C1 segment of cervical spinal cord (tissue), 14 donors: ENCODE measurements around the gene ARAP3.
A peak's percentile ranks its signal among the peaks of the same experiment; 100 is the strongest.

Source experiments
- DNase-seq, 14 donors: peaks; one replicate each; lab custom pipeline; 2025; lab: John Stamatoyannopoulos, UW

The ARAP3 gene

DNA sequence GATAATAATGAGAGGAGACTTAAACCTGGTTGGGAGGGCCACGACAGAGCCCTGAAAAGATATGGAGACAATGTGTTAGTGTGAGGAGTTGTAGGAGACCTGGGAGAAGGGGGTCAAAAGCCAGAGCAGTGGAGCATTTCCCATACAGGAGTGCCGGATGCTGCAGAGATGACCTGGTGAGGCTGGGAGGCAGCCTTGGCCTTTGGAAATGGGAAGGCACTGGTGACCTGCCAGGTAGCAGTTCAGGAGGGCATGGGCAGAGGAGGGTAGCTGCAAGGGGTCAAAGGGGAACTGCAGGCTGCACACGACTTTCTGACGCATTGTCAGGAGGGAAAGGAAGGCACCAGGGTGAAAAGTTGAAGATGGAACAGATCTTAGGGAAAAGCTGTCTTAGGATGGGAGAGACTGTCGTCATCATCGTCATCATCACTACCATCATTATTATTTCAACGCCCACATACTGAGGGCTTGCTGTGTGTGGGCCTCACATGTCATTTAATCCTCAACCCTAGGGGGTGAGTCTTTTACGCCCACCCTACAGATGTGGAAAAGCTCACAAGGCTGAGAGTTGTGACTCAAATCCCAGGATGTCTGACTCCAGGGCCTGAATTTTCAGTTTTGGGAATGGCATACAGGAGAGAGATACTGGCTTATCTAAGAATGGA lies 13.3 kb downstream of the ARAP3 start:
- DNase-seq: no peak

DNA sequence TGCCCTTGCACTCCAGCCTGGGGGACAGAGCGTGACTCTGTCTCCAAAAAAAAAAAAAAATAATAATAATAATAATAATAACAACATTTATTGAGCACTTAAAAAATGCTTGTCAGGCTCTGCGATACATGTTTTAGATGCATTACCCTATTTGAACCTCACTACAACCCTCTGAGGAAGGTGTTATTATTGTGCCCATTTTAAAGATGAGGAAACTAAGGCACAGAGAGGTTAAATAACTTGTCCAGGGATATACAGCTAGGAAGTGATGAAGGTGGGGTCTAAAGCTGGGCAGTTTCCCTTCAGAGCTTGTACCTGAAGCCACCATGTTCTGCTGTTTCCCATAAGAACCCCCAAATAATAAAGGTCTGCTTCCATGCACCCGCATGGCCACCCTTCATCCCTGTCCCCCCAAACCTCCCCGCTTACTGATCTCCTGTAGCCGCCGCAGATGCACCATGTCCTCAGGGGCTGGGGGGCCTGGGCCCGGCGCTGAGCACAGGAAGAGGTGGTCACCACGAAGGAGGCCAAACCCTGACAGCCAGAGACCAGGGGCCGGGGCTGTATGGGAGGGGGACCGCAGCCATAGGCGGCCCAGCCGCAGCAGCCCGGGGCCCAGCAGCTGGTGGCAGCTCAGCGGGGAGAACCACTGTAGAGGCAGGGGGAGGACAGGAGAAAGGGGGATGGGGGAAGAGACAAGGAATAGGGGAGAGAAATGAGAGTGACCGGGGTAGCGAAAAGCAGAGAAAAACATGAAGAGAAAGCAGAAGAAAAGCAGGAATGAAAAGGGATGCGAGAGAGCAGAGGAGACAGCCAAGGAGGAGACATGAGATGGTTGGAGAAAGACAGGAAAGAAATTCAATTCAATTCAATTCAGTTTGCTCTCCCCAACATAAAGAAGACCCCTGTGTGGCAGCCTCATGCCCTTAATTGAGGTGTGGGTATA lies 15.8 kb downstream of the ARAP3 start:
- DNase-seq: no peak

DNA sequence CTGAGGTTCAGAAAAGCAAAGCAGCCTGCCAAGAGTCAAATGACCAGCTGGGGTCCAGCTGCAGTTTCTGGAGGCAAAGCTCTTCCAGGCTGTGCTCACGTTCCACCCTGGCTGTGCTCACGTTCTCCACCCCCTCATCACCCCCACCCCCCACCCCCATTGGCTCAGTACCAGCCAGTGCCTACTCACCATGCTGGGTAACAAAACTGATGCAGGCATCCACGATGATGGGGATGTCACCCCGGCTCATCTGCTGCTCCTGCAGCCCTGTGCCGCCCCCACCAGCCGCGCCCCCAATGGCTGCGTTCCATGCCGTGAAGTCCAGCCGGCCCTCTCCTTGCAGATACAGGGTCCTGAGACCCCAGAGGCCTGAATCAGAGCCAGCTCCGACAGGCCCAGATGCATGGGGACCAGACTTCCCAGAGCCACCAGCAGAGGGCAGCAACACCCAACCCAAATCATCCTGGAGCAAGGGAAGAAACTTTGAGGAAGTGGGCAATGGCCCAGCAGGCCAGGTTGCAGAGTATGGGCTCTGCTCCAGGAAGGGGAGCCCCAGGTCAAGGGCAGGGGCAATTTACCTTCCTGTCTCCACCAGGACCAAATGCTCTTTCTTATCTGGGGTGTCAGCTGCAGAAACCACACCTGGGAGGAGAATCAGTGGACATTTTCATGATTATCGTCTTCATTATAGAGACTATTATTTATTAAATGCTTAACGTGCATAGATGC lies 17.1 kb downstream of the ARAP3 start:
- peak in 12 of 14 donors; percentile 6 to 75 (median 46) for DNase-seq

DNA sequence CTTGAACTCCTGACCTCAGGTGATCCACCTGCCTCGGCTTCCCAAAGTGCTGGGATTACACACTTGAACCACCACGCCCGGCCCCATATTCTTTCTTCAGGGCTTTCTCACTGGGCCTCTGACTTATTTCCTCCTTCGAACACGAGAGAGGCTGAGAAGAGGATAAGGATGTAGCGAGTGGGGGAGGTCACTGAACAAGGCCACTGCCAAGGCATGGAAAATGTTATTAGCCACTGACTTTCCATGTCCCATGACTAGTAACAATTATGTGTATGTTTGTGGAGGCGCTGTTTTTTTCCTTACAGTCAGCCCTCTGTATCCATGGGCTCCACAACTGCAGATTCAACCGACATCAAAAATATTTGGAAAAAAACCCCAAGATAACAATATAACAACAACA lies 18.5 kb downstream of the ARAP3 start:
- DNase-seq: no peak

DNA sequence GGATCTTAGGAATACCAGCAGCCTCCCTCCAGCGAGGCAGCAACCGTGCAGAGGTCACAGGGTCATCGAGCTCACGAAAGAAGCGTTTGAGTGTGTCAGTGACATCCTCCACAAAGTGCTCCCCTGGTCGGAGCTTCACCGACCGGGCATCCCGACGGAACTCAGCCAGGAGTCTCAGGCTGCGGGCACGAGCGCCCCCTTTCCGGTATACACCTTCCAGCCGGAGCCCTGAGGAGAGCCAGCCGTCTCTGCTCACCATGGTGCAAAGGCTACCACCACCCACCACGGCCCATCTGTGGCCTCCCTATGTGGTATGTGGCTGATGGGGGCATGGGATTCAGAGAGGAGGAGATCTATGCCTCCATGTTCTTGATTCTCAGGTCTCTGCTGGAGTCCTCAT lies 20.0 kb downstream of the ARAP3 start:
- no peak for DNase-seq

DNA sequence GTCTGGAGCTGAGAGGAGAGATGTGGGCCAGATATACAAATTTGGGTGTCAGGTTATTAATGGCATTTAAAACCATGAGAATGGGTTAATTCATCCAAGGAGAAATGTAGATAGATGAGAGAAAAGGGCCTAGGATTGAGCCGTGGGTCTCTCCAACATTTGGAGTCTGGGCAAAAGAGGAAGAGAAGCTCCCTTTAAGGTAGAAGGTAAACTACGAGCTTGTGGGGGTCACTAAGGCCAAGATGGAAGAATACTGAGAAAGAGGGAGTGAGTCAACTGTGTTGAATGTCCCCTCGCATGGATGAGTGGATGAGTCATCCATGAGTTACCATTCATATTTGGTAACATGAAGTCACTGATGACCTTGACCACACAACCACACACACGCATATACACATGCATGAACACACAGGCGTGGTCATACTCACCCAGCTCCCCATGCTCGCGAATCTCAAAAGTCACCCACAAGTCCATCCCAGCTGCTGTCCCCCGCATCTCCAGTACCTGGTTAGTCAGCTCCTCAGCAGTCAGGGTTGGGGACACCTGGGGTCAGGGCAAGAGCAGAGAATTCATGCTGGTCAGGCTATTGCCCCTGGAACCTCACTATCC lies 24.0 kb downstream of the ARAP3 start:
- DNase-seq: no peak

DNA sequence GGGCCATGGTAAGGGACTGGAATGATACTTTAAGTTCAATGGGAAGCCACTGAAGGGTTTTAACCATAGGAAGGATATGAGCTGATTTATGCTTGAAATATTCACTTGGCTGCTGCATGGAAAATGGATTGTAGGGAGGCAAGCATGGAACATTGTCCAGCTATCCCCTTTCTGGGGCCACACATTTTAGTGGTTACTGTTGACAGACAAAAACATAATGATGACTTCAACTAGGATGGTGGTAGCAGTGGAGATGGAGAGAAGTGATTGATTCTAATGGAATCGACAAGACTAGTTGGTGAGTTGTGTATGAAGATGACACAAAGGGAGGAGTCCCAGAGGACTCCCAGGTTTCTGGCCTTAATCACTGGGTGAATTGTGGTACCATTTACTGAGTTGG lies 24.6 kb downstream of the ARAP3 start:
- DNase-seq: no peak

DNA sequence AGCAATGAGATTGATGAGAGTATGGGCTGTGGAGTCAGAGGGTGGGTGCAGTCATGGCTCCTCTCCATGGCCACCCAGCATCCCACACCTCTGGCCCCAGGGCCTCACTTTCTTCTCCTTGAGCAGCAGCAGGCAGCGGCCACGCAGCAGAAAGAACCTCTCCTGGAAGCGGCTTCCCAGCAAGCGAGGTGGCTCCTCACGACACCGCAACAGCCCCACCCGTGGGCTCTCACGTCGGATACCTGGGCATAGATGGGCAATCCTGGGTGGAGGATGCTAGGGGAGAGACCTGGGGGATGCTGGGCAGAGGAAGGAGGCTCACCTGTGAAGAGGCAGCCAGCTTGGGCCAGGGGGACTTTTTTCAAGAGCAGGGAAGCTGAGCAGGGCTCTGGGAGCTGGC lies 25.6 kb downstream of the ARAP3 start:
- DNase-seq: no peak

DNA sequence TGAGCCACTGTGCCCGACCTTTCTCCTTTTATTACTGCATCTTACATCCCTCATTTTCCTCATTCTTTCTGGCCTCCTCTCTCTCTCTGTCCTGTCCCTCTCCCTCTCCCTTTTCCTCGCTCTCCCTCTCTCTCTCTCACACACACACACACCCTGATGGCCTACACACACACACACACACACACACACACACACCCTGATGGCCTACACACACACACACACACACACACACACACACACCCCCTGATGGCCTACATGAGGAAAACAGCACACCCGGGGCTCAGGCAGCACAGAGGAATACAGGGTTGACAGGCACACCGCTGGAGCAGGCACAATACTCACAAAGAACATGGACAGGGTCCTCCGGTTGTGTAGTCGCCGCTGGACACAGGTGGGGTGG lies 27.0 kb downstream of the ARAP3 start:
- no peak for DNase-seq

DNA sequence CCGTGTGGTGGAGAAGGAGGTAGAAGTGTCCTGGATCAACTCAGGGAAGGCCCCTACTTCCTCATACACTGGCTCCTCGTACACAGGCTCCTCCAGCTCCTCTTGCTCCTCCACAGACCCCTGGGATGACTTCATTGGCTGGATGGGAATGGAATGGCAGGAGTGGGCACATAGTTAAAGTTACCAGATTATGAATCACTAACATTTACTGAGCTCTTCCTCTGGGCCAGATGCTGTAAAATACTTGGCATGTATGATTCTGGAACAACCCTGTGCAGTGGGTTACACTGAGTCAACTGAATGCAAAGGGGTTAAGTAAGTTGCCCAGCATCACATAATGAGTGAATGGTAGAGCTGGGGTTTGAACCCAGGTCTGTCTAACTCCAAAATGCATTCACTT lies 27.7 kb downstream of the ARAP3 start:
- DNase-seq: no peak

DNA sequence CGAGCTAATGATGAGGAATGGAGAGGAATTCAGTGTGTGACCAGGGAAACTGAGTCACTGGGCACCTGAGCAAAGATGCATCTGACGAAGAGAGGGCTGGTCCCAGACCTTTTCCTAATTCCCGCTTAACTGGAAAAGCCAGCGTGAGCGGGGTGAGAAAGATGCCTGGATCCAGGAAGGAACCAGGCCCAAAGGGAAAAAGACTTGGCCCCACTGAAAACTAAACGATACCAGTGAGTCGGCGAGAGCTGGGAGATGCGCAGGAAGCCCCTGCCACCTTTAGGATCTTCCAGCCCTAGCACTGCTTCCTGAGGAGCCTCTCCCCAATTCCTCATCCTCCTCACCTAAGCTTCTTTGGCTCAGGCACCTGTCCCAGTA lies 30.3 kb downstream of the ARAP3 start:
- DNase-seq: no peak

DNA sequence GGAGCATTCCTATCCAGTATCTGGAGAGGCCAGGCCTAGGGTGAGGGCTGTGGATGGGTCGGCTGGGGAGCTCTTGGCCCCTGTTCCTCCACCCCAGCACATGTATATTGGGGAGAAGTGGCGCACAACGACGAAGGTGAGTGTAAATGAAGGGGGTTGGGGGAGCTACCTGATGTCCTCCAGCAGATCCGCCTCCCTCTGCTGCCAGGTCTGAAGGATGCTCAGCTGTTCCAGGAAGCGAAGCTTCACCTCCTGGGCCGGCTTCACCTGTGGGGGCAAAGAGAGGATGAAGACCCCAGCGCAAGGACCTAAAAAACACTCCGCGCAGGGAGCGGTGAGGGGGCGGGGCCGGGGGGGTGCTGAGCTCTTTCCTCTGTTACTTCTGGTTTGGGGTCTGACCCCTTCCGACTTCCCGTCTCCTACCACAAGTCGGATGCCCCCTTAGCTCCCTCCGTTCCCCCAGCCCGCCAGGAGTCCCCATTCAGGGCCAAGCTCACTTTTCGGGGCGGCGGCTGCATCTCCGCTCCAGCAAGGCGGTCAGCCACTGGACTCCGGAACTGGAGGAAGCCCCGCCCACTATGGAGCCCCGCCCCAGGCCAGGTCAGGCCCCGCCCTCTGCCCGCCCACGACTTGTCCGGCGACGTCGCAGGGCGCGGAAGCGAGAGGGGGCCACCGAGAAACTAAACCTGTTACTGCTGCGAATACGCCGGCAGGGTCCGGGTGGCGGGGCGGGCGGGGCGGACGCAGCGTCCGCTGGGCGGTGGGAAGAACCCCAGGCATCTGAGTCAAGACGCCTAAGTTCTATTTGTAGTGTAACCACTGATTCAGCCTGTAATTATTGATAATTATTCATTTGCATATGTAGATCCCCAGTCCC lies 30.9 kb downstream of the ARAP3 start, which contains the start of gene FCHSD1:
TSS of gene FCHSD1 (minus strand) at position 568 of the 877 bp plus-strand sequence. CDS start at position 518, 50 bp downstream.
- peak in 13 of 14 donors; percentile 6 to 86 (median 72) for DNase-seq

DNA sequence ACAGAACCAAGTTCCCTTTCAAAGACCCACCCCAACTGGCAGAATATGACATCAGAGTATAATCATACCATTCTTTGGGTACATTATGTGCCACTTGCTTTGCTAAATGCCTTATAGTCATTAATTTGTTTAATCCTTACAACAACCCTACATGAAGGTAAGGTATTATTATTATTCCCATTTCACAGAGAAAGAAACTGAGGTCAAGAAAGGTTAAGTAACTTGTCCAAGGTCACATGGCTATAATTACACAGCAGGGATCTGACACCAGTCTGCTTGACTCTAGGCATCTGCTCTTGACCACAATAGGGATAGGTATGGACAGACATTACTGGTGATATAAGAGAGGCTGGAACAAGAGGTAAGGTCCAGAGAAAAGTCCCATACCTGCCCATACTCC lies 32.1 kb downstream of the ARAP3 start:
- DNase-seq: no peak

DNA sequence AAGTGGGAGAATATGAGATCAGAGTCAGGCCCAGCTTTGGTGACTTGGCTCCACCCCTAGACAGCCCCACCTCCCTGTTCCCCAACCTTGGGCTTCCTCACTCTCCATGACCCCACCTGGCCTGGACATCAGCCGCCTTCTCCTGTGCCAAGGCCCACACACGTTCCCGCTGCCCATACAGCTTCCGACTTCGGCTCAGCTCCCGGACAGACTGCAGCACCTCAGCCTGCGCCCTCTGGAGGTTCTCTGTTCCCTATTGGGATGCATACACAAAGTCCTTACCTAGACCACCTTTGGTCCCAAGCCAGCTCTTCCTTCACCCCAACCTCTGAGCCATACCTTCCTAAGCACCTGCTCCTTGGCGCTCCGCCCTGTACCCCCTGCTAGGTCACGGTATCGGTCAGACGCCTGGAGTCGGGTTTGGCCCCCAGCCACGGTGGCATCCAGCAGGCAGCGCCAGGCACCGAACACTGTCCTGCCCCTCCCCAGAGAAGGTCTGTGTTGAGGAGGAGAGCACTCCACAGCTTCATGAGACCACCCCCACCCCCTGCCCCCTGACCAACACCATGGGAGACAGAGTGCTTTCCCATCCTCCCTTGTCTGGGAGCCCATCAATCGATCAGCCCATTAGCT lies 32.9 kb downstream of the ARAP3 start:
- DNase-seq: no peak

DNA sequence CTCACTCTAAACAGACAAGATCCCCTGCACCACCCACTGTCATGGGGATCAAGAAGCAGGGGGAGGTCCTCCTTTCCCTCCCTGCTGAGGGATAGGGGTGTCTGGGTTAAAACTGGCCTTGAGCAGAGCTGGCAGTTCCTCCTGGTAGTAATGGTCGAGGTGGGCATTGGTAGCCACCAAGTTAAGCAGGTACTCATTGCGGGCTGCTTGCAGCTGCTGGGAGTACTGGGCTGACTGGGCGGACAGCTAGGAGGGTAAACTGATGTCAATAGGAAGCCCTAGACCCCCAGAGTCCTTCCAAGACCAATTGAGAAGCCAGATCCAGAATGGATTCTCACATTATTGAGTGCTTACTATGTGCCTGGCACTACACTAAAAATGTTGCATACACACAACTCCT lies 34.2 kb downstream of the ARAP3 start:
- DNase-seq: no peak

DNA sequence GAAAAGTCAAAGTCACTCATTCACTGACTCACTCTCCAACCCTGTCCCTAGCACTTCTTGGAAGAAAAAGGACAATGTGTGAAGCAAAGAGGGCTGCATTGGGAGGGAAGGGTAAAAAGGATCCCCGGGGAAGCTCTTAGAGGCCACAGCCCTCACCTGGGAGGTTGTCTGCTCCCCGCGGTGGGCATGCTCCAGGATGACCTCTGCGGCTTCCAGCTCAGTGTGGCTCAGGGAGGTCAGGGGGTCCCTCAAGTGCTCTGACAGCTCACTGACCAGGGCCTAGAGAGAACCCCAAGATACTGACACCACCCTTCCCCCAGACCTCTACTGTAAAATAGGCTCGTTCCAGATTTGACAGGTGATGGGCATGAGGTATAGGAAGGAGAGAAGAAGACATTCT lies 34.8 kb downstream of the ARAP3 start:
- no peak for DNase-seq

DNA sequence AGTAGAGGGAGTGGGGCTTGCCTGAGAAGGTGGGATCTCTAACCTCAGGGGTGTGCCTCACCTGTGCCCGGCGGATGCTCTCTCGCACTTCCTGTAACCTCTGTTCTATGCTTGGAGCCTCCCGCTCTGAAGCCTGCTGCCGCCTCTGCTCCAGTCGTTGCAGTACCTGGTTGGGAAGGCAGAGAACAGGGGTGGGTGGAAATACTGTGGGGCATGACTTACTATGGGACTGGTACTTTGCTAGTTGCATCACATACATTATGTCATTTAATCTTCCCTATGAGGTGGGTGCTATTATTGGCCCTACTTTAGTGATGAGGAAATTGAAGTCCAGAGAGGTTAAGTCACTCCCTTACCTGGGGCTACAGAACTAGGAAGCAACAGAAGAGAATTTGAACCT lies 36.0 kb downstream of the ARAP3 start:
- no peak for DNase-seq

DNA sequence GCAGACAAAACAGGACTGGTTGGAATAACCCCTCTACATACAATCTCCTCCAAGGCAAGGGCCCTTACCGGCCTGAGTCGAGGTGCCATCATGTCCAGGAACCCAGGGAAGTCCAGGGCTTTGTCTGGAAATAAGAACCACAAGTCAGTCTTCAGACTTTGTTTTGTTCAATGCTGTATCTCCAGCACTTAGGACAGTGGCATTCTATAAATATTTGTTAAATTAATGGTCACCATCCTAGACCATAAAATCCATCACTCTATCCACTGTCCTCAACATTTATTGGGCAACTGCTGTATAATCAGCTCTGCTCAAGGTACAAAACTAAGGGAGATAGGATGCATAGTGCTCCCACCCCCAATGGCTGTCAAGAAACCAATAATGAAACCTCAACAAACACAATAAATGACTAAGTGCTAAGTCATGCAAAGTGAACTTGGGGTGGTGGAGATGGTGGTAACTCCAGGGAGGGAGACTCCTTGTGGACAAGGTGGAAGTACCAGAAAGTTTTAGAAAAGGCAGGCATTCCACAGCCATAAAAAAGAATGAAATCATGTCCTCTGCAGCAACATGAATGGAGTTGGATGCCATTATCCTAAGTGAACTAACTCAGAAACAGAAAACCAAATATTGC lies 40.3 kb downstream of the ARAP3 start:
- DNase-seq: no peak

DNA sequence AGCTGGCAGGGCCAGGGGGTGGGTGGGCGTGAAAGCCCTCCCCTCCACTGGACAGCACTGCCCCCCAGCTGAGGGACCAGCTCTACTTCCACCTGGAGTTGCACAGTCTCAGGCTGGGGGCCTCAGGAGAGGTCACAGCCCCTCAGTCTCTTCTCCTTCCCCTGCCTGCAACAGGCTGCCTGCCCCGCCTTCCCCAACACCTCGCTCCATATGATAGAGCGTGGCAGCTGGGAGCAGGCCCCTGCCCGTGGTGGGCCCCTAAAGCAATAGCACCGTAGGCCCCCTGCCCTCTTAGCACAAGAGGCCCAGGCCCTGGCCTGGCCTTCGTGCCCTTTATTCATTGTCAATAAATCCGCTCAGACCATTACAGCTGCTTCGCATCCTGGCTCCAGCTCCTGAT lies 41.3 kb downstream of the ARAP3 start:
- no peak for DNase-seq

DNA sequence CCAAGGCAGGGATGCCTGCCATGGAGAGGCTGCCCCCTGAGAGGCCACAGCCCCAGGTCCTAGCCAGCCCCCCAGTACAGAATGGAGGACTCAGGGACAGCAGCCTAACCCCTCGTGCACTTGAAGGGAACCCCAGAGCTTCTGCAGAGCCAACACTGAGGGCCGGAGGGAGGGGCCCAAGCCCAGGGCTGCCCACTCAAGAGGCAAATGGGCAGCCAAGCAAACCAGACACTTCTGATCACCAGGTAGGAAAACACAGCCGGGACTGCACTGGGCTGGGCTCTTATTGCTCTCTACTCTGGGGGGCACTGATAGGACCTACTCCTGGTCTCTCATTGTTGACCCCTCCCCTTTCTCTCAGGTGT lies 42.0 kb downstream of the ARAP3 start:
- no peak for DNase-seq
